ENCODE data around the gene COX6B1.

The COX6B1 gene

GRCh38 chr19:35620001-35620400, 28.1 kb upstream of the COX6B1 start:
- DNase-seq (ENCODE audit: low spot score) = no peak
- H3K27ac ChIP-seq = no peak overlapping the region
- CTCF ChIA-PET = no interaction called here
- no peak for TF ChIP-seq CTCF (conservative IDR thresholded peaks at IDR 0.05; ENCODE audit: low read depth)
- POLR2A ChIA-PET (ENCODE audit: low non-redundant PET) = no interaction called here

- 0 out of 2 replicates have a peak overlapping the region, but pooled peaks have one; percentile 2 for H3K27ac ChIP-seq
- no peak for DNase-seq (ENCODE audit: low spot score)
- ChIA-PET CTCF (interaction anchor here (0.5 to 0.6 kb wide), 2 partner anchors 73 to 637 kb away, joined by 3 to 7 read pairs; no protein-coding TSS in a partner anchor), POLR2A (ENCODE audit: low non-redundant PET) (no interaction called here)
- no peak for TF ChIP-seq CTCF (conservative IDR thresholded peaks at IDR 0.05; ENCODE audit: low read depth)
Measured at GRCh38 chr19:35621708-35622107, 26.4 kb upstream of the COX6B1 start.

GRCh38 chr19:35622750-35623149, 25.4 kb upstream of the COX6B1 start:
- CTCF ChIA-PET = no interaction called here

GRCh38 chr19:35623327-35624010, 24.7 kb upstream of the COX6B1 start:
- CTCF ChIA-PET = interaction anchor here (0.7 kb wide), 1 partner anchor 97 kb away, joined by 11 read pairs; no protein-coding TSS in a partner anchor
- POLR2A ChIA-PET (ENCODE audit: low non-redundant PET) = no interaction called here
- no peak for TF ChIP-seq CTCF (conservative IDR thresholded peaks at IDR 0.05; ENCODE audit: low read depth)
- peak overlapping the region; percentile 17; the same call in 1 of the 2 replicates for H3K27ac ChIP-seq
- DNase-seq (ENCODE audit: low spot score) = no peak

More at GRCh38 chr19:35622750-35623149, 25.4 kb upstream of the COX6B1 start:
- POLR2A ChIA-PET (ENCODE audit: low non-redundant PET) = no interaction called here
- peak overlapping the region; percentile 17; the same call in 1 of the 2 replicates for H3K27ac ChIP-seq
- no peak for TF ChIP-seq CTCF (conservative IDR thresholded peaks at IDR 0.05; ENCODE audit: low read depth)
- DNase-seq (ENCODE audit: low spot score) = no peak

GRCh38 chr19:35628264-35628564, 19.9 kb upstream of the COX6B1 start:
- ChIA-PET POLR2A (ENCODE audit: low non-redundant PET) (no interaction called here), CTCF (no interaction called here)
- H3K27ac ChIP-seq = peak overlapping the region; percentile 88
- no peak for DNase-seq (ENCODE audit: low spot score)
- TF ChIP-seq CTCF (conservative IDR thresholded peaks at IDR 0.05; ENCODE audit: low read depth) = no peak

GRCh38 chr19:35628565-35629331, 19.4 kb upstream of the COX6B1 start, which contains the start of gene RBM42:
Gene RBM42, plus strand, starts transcription at chr19:35629036. Its CDS starts 118 bp downstream, at chr19:35629154.
- TF ChIP-seq CTCF (conservative IDR thresholded peaks at IDR 0.05; ENCODE audit: low read depth) = no peak
- ChIA-PET CTCF (no interaction called here), POLR2A (ENCODE audit: low non-redundant PET) (no interaction called here)
- peak; percentile 99 for DNase-seq (ENCODE audit: low spot score)
- H3K27ac ChIP-seq = peak within 1 kb of the TSS; percentile 88
